Glomerular visceral epithelial cell (primary cell): ENCODE results near the gene EIF4EBP3.

Experiments used
- DNase-seq: peaks from one replicate; pipeline ENCODE4 v3.0.0-alpha.2; 2016; ENCODE audit errors: extremely low spot score

Gene EIF4EBP3

DNA sequence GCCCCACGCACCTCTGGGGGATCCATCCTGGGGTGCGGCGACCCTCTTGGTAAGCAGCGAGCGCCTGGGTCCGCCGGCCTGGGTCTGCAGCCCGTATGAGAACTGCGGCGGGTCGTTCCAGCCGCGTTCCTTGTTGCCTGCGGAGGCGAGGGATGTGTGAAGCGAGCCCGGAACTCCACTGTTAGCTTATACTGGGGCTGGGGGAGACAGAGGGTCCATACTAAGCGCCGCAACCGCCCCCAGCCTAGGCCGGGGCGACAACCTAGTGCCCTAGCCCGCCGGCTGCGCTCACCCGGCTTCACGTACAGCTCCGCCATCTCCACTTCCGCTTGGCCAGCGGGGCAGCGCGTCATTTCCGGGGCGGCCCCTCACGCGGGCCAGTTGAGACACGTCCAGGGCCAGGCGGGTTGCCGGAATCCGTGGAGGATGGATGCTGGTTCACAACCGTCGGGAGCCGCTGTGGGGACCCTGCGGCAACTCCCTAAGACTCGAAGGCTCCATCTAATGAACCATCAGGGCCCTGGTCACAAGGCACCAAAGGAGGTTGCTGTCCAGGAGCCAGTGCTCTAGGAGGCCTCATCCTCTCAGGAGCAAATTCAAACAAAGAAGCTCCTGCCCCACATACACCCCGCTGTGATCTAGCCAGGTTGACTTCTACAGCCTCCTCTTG is 9.8 kb downstream of the EIF4EBP3 start, which contains the start of gene SRA1:
SRA1 (minus strand) TSS at position 338 of the 670 bp plus-strand sequence; CDS start at position 317, 21 bp downstream.
- DNase-seq, result peak; percentile 92

DNA sequence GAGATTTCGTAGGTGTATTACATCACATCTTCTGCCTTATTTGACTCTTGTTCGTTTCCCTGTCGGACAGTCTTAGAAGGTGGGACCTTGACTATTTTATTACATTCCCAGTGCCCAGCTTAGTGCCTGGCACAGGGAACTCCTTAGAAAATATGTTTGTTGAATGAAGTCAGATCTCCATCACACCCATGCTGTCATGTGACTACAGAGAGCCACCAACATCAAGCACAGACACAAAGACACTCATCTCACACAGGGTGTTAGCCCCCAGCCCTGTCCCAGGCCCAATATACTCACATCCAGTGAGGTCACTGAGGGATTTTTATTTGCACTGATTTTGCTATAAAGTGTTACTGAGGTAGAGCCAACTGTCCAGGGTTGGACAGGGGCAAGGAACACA is 10.5 kb downstream of the EIF4EBP3 start:
- no peak for DNase-seq

DNA sequence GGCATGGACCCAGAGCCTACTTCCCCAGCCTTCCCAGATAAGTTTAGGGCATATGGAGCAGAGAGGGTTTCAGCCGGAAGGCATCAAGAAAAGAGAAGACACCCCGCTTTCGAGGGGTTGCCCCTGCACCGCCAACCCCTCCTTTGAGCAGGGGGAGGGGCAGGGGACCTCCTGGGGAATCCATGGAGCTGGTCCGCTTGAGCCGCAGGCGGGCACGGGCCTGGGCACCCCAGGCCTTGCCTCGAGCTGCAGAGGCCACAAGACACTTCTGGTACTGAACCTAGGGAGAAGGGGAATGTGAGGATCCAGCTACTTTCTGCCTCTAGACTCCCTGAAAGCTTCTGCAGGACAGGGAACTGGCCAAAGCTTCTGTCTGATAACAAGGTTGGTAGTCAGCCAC is 11.1 kb downstream of the EIF4EBP3 start:
- DNase-seq, result no peak

GRCh38 chr5:140560227-140560626 is 12.8 kb downstream of the EIF4EBP3 start:
- DNase-seq, result no peak

- DNase-seq, result no peak
Observed at GRCh38 chr5:140561753-140562523, 14.5 kb downstream of the EIF4EBP3 start.

DNA sequence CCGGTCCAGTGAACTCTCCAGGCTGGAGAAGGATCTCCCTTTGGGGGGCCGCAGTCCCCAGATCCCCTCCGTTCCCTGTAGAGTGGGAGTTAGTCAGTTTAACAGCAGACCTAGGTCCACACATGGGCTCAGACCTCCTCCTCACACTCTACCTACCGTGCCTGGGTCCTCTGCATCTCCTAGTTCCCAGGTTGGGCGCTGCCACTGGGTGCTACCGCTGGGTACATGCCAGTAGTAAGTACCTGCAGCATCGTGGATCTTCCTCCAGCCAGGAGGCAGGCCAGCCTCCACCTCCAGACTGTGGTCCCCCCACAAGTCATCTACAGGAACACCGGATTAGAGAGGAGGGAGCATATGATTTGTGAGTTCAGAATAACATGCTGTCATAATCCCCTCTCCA is 16.1 kb downstream of the EIF4EBP3 start:
- DNase-seq, result no peak

DNA sequence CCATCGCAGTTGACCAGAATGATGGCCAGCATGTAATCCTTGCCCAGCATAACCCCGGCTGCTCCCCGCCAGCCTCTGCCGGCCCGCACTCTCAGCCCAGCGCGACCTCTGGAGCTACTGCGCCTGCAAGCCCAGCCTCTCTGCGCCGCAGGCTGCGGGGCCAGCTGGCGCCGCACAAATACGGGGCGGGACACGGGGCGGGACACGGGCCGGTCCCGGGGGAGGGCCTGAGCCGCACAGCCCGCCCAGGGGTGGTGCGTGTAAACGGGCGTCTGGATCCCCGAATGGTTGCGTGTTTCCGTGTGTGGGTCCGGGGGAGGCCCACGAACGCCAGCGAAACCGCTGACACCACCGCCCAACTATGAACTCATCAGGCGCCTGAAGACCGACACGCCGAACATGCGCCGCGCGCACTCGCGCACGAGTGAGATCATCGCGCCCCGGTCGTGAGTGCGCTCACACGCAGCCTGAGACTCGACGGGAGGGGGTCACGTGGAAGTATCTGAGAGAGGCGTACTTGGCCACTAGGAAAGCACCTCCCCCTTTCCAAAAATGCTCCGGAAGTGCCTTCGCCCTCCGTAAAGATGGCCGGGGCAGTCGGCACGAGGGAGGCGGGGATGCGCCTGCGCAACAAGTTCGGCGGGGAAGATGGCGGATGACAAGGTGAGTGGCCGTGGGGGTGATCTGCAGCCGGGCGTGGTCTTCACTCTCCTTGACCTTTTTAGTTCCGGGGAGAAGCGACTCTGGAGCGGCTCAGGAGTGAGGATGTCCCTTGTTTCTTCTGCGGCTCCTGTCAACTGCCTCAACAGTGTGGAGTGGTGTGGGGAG is 16.9 kb downstream of the EIF4EBP3 start, which contains the start of the genes APBB3 and SLC35A4:
APBB3 (minus strand) TSS at position 403 of the 828 bp plus-strand sequence; CDS start at position 50, 353 bp downstream.
SLC35A4 (plus strand) TSS at position 633 of the 828 bp plus-strand sequence. CDS start 2,342 bp downstream, outside the sequence.
- peak; percentile 99 for DNase-seq

GRCh38 chr5:140565024-140565779 is 17.7 kb downstream of the EIF4EBP3 start:
- no peak for DNase-seq

- DNase-seq, result no peak
Observed at GRCh38 chr5:140565780-140566095, 18.3 kb downstream of the EIF4EBP3 start.

- DNase-seq, result no peak
Observed at GRCh38 chr5:140566665-140567064, 19.2 kb downstream of the EIF4EBP3 start.

- no peak for DNase-seq
Observed at GRCh38 chr5:140567136-140567818, 19.8 kb downstream of the EIF4EBP3 start.

DNA sequence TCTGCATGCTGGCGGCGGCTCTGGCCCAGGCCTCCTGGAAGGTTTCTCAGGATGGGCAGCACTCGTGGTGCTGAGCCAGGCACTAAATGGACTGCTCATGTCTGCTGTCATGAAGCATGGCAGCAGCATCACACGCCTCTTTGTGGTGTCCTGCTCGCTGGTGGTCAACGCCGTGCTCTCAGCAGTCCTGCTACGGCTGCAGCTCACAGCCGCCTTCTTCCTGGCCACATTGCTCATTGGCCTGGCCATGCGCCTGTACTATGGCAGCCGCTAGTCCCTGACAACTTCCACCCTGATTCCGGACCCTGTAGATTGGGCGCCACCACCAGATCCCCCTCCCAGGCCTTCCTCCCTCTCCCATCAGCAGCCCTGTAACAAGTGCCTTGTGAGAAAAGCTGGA is 20.4 kb downstream of the EIF4EBP3 start:
- DNase-seq, result no peak

- no peak for DNase-seq
Observed at GRCh38 chr5:140568443-140569063, 21.1 kb downstream of the EIF4EBP3 start.

GRCh38 chr5:140569197-140569596 is 21.7 kb downstream of the EIF4EBP3 start:
- DNase-seq, result no peak

- DNase-seq, result no peak
Observed at GRCh38 chr5:140570058-140570457, 22.6 kb downstream of the EIF4EBP3 start.

GRCh38 chr5:140570488-140570887 is 23.0 kb downstream of the EIF4EBP3 start:
- no peak for DNase-seq

DNA sequence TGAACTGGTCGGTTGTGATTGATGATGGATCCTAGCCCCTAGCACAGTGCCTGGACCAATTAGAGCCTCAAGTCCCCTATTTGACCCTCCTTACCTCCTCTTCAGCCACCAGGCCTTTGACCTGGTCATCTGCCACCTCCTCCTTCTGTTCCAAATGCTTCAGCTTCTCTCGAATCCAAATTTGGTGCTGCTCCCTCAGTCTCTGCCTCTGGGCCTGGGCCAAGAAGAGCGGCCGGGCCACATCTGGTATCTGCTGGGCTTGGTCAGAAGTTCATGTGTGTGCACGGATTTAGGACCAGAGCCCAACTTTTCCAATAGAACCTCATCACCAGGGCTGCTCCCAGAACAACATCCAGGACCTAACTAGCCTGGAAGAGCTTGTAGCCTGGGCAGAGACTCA is 23.6 kb downstream of the EIF4EBP3 start:
- DNase-seq, result no peak

DNA sequence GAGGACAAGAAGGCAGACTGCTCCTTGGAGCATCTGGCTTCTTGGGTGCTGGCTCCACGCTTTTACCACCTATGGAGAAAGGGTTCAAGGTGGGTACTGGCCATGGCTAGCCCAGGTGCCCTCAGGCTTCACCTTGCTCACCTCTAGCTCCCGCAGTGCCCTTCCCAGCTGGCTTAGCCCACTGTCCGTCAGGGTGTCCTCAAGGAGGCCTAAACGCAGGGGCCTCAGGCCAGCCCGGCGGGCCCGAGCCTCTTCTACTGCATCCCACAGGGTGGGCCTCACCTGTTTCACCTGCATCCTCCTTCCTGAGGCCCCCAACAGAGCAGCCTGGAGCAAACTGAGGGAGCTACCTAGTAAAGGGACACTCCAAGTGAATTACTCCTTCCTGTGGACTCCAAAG is 26.2 kb downstream of the EIF4EBP3 start:
- DNase-seq, result no peak

- DNase-seq, result no peak
Observed at GRCh38 chr5:140574165-140574564, 26.7 kb downstream of the EIF4EBP3 start.

DNA sequence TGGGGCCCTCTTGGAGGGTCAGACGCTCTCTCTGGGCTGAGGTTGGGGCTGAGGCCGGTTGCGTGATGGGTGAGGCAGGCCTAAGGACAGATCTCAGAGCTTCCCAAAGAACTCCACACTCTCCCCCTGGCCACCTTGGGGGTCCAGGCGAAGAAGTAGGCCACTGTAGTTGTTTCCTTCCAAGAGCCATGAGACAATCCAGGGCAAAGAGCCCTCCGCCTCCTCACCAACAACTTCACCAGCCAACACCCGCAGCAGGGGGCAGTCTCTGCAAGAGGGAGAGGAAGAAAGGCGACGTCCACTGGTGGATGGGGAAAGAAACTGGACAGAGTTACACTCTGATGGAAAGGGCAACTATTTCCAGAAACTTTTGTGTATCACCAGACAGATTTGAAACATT is 27.8 kb downstream of the EIF4EBP3 start:
- peak; percentile 36 for DNase-seq
